B cell (primary cell): ENCODE data around the gene CT45A9. TPM values are rescaled to one million over a fixed set of nuclear protein-coding genes. Genes with fewer than 3 reads are reported as not detected.

Source experiments
- polyA plus RNA-seq: library from polyadenylated mRNA; depleted of rRNA; stranded (reverse); fragments of >200 nt; gene quantifications from 2 replicates; pipeline ENCODE4 v1.2.3, GENCODE V29; 2012
- total RNA-seq, 2 donors: library from RNA; stranded (reverse); fragments of 120-200 nt in 1 of 2; gene quantifications; 1 replicate in 1 of 2; 2 replicates in 1 of 2; pipeline versions ENCODE4 v1.2.3 to v1.2.4, GENCODE V29; 2013 to 2022

CT45A9 gene
- total and polyA plus RNA-seq, 2 donors (not counting 1 experiment from before 2014, with no cell fraction given): not detected

Other genes starting within 250 kb of the CT45A9 start
- not detected in 2 replicates for gene CT45A1, start 158.2 kb downstream of the CT45A9 start, total RNA-seq
- gene CT45A1, start 158.2 kb downstream of the CT45A9 start, polyA plus RNA-seq: not detected in 2 replicates
- not detected in 2 replicates for gene CT45A3, start 103.6 kb downstream of the CT45A9 start, total RNA-seq
- not detected in 2 replicates for gene CT45A3, start 103.6 kb downstream of the CT45A9 start, polyA plus RNA-seq
- not detected in 2 replicates for gene CT45A5, start 86.3 kb downstream of the CT45A9 start, total RNA-seq
- not detected in 2 replicates for gene CT45A5, start 86.3 kb downstream of the CT45A9 start, polyA plus RNA-seq
- gene CT45A6, start 69.0 kb downstream of the CT45A9 start, total RNA-seq: not detected in 2 replicates
- not detected in 2 replicates for gene CT45A6, start 69.0 kb downstream of the CT45A9 start, polyA plus RNA-seq
- gene CT45A2, start 51.8 kb downstream of the CT45A9 start, total RNA-seq: not detected in 2 replicates
- gene CT45A2, start 51.8 kb downstream of the CT45A9 start, polyA plus RNA-seq: not detected in 2 replicates
- not detected in 2 replicates for gene CT45A7, start 34.5 kb downstream of the CT45A9 start, total RNA-seq
- not detected in 2 replicates for gene CT45A7, start 34.5 kb downstream of the CT45A9 start, polyA plus RNA-seq
- not detected in 2 replicates for gene CT45A8, start 17.3 kb downstream of the CT45A9 start, total RNA-seq
- not detected in 2 replicates for gene CT45A8, start 17.3 kb downstream of the CT45A9 start, polyA plus RNA-seq
- not detected in 2 replicates for gene CT45A10, start 21.6 kb upstream of the CT45A9 start, total RNA-seq
- not detected in 2 replicates for gene CT45A10, start 21.6 kb upstream of the CT45A9 start, polyA plus RNA-seq
- gene SAGE1, start 21.9 kb upstream of the CT45A9 start, total RNA-seq: not detected in 2 replicates
- gene SAGE1, start 21.9 kb upstream of the CT45A9 start, polyA plus RNA-seq: 0.18 TPM in 1 of 2 replicates, not detected in the other
- gene MMGT1, start 102.2 kb upstream of the CT45A9 start, total RNA-seq: 24.4 and 25.1 TPM in 2 replicates
- gene MMGT1, start 102.2 kb upstream of the CT45A9 start, polyA plus RNA-seq: 7.9 and 18.5 TPM in 2 replicates
- 14.5 and 15.2 TPM in 2 replicates for gene SLC9A6, start 113.6 kb upstream of the CT45A9 start, total RNA-seq
- gene SLC9A6, start 113.6 kb upstream of the CT45A9 start, polyA plus RNA-seq: 3.1 and 6.3 TPM in 2 replicates